H1 (cell line): Measurements from ENCODE around the gene PCNA.

Experiments used
- EGR1 ChIP-seq: IDR thresholded peaks from 2 replicates; pipeline ENCODE4 v1.6.1; 2011; ENCODE audit warnings: low read depth, low read length, borderline replicate concordance
- MAX ChIP-seq: IDR thresholded peaks from 2 replicates; pipeline ENCODE4 v1.6.1; 2012; ENCODE audit warnings: inconsistent platforms
- POLR2A ChIP-seq, 2 experiments: IDR thresholded peaks; 1 replicate in 1 of 2; 2 replicates in 1 of 2; pipeline ENCODE4 v1.6.1; 2011; ENCODE audit warnings: low read depth in 2 of 2, low read length in 2 of 2, mild to moderate bottlenecking in 2 of 2; ENCODE audit errors: control extremely low read depth in 1 of 2
- TAF1 ChIP-seq: IDR thresholded peaks from 2 replicates; pipeline ENCODE4 v1.6.1; 2011; ENCODE audit warnings: mild to moderate bottlenecking, low read depth, low read length
- TCF12 ChIP-seq: IDR thresholded peaks from 2 replicates; pipeline ENCODE4 v1.6.1; 2011; ENCODE audit warnings: low read depth, mild to moderate bottlenecking, low read length
- TF ChIP-seq, protein P1 (sequence below), 3 experiments: IDR thresholded peaks; 1 replicate in 2 of 3; 2 replicates in 1 of 3; pipeline versions ENCODE4 v1.5.1 to v1.6.1; 2011; ENCODE audit warnings: low read length in 3 of 3, mild to moderate bottlenecking in 3 of 3, inconsistent platforms in 2 of 3, low read depth in 1 of 3, moderate library complexity in 1 of 3; ENCODE audit not compliant: insufficient read depth in 1 of 3; ENCODE audit errors: control extremely low read depth in 1 of 3

GRCh38 chr20:5095931-5096330 is 23.8 kb downstream of the PCNA start:
- TF ChIP-seq TAF1, result no peak
- no peak for TF ChIP-seq POLR2A (IDR thresholded peaks at IDR 0.05; ENCODE audit: control extremely low read depth in 1 of 2, low read depth in 2 of 2, low read length in 2 of 2)
- TF ChIP-seq, protein P1, sequence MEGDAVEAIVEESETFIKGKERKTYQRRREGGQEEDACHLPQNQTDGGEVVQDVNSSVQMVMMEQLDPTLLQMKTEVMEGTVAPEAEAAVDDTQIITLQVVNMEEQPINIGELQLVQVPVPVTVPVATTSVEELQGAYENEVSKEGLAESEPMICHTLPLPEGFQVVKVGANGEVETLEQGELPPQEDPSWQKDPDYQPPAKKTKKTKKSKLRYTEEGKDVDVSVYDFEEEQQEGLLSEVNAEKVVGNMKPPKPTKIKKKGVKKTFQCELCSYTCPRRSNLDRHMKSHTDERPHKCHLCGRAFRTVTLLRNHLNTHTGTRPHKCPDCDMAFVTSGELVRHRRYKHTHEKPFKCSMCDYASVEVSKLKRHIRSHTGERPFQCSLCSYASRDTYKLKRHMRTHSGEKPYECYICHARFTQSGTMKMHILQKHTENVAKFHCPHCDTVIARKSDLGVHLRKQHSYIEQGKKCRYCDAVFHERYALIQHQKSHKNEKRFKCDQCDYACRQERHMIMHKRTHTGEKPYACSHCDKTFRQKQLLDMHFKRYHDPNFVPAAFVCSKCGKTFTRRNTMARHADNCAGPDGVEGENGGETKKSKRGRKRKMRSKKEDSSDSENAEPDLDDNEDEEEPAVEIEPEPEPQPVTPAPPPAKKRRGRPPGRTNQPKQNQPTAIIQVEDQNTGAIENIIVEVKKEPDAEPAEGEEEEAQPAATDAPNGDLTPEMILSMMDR (IDR thresholded peaks at IDR 0.05; ENCODE audit: control extremely low read depth in 1 of 3, insufficient read depth in 1 of 3, low read depth in 1 of 3, low read length in 3 of 3), result no peak
- TF ChIP-seq MAX, result no peak
- no peak for TF ChIP-seq EGR1
- TF ChIP-seq TCF12, result no peak
